Nephron (organoid): ENCODE data around the gene IFNK.

Experiments used
- H3K27ac Mint-ChIP-seq, 3 experiments: 2 replicates each; pipeline ENCODE4 v1.8.0; 2020; ENCODE audit warnings: mixed read lengths in 3 of 3, mild to moderate bottlenecking in 2 of 3, moderate library complexity in 1 of 3
- H3K27me3 Mint-ChIP-seq: 2 replicates; pipeline ENCODE4 v1.8.0; 2021; ENCODE audit warnings: low read depth, mild to moderate bottlenecking, moderate library complexity, mixed read lengths
- H3K36me3 Mint-ChIP-seq: 2 replicates; pipeline ENCODE4 v1.8.0; 2020; ENCODE audit warnings: low read depth, mixed read lengths
- H3K4me1 Mint-ChIP-seq: 2 replicates; pipeline ENCODE4 v1.8.0; 2020; ENCODE audit warnings: mixed read lengths
- H3K4me3 Mint-ChIP-seq, 3 experiments: 2 replicates each; pipeline ENCODE4 v1.8.0; 2020; ENCODE audit warnings: mild to moderate bottlenecking in 3 of 3, mixed read lengths in 3 of 3, moderate library complexity in 2 of 3
- H3K9me3 Mint-ChIP-seq: 2 replicates; pipeline ENCODE4 v1.8.0; 2020; ENCODE audit warnings: mixed read lengths
- TF ChIP-seq, protein P1 (sequence below), 3 experiments: fragments of 200-600 bp; sonication (generic); IDR thresholded peaks; one replicate each; pipeline ENCODE4 v1.5.0; 2021; ENCODE audit warnings: antibody characterized with exemption in 3 of 3; ENCODE audit not compliant: unreplicated experiment in 3 of 3

Gene IFNK

DNA sequence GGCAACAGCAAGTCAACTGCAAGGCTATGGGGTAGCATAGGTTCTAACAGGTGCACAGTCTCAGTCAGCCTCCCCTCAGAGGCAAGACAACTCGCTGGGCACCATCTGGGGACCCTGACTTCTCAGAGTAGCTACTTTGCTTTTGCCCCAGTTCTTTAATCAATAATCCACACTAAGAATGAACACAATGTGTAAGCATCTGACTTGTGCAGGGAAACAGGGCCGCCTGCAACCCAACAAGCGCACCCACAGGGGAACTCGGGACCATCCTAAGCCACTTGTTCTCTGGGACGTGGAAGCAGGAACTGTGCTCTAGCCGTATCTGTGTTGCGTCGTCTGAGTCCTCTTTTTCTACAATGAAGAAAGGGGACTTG is 3.6 kb downstream of the IFNK start:
- TF ChIP-seq, protein P1, sequence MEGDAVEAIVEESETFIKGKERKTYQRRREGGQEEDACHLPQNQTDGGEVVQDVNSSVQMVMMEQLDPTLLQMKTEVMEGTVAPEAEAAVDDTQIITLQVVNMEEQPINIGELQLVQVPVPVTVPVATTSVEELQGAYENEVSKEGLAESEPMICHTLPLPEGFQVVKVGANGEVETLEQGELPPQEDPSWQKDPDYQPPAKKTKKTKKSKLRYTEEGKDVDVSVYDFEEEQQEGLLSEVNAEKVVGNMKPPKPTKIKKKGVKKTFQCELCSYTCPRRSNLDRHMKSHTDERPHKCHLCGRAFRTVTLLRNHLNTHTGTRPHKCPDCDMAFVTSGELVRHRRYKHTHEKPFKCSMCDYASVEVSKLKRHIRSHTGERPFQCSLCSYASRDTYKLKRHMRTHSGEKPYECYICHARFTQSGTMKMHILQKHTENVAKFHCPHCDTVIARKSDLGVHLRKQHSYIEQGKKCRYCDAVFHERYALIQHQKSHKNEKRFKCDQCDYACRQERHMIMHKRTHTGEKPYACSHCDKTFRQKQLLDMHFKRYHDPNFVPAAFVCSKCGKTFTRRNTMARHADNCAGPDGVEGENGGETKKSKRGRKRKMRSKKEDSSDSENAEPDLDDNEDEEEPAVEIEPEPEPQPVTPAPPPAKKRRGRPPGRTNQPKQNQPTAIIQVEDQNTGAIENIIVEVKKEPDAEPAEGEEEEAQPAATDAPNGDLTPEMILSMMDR (IDR thresholded peaks at IDR 0.05; ENCODE audit: unreplicated experiment in 3 of 3): no peak
- peaks cover 6% of the 10 kb centered on the region for H3K27me3 Mint-ChIP-seq
- peaks cover 18% of the 10 kb centered on the region for H3K36me3 Mint-ChIP-seq
- no peaks in the 10 kb centered on the region for H3K9me3 Mint-ChIP-seq
- H3K4me3 Mint-ChIP-seq: peak overlapping the region; percentile 94 to 98 (median 97)
- H3K27ac Mint-ChIP-seq: peak overlapping the region; percentile 93 to 97 (median 95)
- peaks cover 32% of the 10 kb centered on the region for H3K4me1 Mint-ChIP-seq

DNA sequence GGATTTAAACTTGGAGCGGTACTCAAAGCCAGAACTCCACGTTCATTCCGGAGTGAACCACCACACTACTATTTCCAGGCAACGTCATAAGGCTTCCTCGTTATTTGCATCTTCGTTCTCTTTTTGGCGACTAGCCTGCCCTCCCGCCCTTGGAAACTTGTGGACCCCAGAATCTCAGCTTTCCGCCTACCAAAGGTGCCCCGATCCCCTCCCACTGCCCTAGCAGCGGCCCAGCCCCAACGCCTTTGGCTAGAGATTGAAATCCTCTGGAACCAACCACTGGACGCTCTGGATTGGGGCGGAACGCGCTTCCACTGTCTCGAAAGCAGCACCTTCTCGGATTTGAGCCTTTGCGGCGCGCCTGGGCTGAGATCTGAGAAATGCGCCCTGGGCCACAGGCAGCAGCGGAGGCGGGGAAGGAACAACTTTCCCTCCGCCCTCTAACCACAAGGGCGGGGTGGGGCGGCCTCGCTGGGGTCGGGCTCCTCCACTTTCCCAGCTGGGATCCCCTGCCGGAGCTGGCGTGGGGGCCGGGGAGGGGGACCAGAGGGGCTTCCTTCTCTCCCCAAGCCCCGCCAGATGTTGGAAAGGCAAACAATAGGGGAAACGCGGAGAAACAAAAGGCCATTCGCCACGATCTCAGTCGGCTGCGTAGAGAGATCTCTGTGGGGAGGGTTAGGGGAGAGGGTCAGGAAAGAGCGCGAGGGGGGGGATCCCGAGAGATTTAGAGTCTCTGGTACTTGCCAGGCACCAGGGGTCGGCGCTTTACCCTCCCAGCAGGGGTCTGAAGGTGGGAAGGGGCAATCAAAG is 4.2 kb downstream of the IFNK start:
- peaks cover 36% of the 10 kb centered on the region for H3K4me1 Mint-ChIP-seq
- H3K27me3 Mint-ChIP-seq: peaks cover 6% of the 10 kb centered on the region
- no peaks in the 10 kb centered on the region for H3K9me3 Mint-ChIP-seq
- peaks cover 15% of the 10 kb centered on the region for H3K36me3 Mint-ChIP-seq
- peak overlapping the region; percentile 93 to 97 (median 95) for H3K27ac Mint-ChIP-seq
- peak overlapping the region; percentile 94 to 98 (median 97) for H3K4me3 Mint-ChIP-seq
- TF ChIP-seq, protein P1 (IDR thresholded peaks at IDR 0.05; ENCODE audit: unreplicated experiment in 3 of 3): no peak

DNA sequence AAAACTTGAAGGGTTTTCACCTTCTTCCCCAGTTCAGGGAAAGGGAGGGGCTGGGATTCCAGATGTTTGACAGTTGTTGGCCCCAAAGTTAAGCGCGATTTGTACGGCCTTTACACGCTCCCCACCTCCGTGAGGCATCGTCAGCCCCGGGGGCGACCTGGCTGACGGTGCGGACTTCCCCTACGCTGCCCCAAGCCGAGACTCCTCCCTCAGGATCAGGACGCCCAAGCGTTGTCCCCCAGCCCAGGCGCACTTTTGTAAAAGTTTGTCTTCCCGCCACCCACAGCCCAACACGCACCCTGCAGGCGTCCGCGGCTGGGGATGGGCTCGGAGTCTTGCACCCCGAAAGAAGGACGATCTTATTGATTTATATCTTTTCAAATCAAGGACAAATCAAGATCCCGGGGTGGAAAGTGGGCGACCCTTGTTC is 4.8 kb downstream of the IFNK start:
- H3K27me3 Mint-ChIP-seq: peaks cover 6% of the 10 kb centered on the region
- H3K27ac Mint-ChIP-seq: peak overlapping the region; percentile 93 to 97 (median 95)

DNA sequence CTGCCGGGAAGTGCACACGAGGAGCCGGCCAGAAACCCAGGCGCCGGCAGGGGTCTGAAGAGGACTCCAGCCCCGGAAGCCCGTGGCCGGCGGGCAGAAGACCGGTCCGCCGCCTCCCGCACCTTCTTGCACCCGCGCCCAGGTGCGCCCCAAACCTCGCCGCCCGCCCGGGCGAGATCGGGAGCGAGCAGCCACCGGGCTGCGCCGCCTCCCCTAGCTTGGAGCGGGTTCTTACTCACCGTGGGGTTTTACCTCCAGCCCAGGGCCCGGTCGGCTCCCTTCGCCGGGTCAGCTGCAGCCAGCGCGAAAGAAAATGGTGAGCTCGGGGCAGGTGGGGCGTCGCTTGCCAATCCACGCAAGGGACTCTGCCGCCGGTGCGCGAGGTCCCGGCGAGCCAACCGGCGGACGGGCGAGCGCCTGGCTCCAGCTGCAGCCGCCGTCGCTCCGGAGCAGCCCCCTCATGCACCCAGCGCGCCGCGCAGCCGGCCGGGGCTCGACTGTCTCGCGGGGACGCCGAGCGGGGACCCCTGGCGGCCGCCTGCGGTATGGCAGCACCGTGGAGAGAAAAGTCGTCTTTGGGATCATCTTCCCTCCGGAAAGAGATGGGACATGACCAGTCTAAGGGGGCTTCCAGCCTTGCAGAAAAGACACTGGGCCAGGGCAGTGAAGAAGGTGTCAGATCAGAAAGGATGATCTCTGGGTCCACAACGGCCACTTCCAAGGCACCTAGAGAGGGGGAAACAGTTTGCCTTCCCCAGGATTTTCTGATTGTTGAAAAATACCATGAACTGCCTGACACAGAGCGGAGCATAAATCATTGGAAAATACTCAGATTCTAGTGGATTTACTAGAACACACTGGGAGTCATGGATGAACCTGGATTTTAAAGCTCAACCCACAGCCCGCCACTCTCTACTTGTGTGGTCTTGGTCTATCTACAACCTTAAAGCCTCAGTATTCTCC is 5.5 kb downstream of the IFNK start, which contains the start of gene MOB3B:
TSS of gene MOB3B (minus strand) at position 499 of the 963 bp plus-strand sequence. CDS start 74,264 bp downstream, outside the sequence.
- H3K36me3 Mint-ChIP-seq: peaks cover 10% of the 10 kb centered on the region
- TF ChIP-seq, protein P1 (IDR thresholded peaks at IDR 0.05; ENCODE audit: unreplicated experiment in 3 of 3): peak; percentile 95 to 99 (median 98)
- peak within 1 kb of the TSS; percentile 93 to 97 (median 95) for H3K27ac Mint-ChIP-seq
- no peaks in the 10 kb centered on the region for H3K9me3 Mint-ChIP-seq
- H3K4me1 Mint-ChIP-seq: peaks cover 49% of the 10 kb centered on the region
- peaks cover 6% of the 10 kb centered on the region for H3K27me3 Mint-ChIP-seq
- peak within 1 kb of the TSS; percentile 94 to 98 (median 97) for H3K4me3 Mint-ChIP-seq

More for the DNA sequence above, 4.8 kb downstream of the IFNK start:
- TF ChIP-seq, protein P1 (IDR thresholded peaks at IDR 0.05; ENCODE audit: unreplicated experiment in 3 of 3): no peak
- H3K4me3 Mint-ChIP-seq: peak overlapping the region; percentile 94 to 98 (median 97)
- peaks cover 42% of the 10 kb centered on the region for H3K4me1 Mint-ChIP-seq
- H3K9me3 Mint-ChIP-seq: no peaks in the 10 kb centered on the region
- H3K36me3 Mint-ChIP-seq: peaks cover 14% of the 10 kb centered on the region

DNA sequence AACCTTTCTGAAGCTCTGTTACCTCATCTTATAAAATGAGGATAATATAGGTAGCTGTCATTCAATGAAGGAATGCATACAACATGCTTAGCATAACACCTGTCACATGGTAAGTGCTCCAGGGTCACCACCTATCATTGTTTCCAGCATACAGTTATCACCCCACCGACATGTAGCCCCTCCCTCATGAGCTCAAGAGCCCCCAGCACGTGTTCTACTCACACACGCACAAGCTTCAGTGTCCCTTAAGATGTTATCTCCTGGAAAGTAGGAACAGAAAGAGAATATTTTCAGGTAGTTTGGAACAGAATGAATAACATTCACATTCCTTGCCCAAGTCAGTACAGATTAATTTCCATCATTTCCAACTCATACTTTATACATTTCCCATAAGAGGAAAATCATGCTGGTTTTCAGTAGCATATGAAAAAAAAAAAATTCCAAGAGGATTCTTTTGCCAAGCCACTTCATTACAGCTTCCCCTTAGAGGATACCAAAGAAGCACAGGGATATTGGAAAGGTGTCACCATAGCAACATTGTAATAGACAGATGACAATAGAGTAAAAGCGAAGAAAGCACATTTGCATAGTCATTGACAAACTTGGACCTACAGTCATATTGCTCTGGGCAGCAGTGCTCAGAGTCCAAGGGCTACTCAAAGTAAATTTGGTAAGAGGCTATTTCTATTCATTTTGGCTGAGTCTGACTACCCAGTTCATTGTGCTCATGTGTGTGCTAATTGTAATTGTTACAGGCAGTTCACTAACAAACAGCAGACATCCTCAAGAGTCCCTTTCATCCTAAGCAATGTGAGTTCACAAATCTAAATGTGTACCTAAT is 7.0 kb downstream of the IFNK start:
- Mint-ChIP-seq H3K27me3 (peaks cover 6% of the 10 kb centered on the region), H3K9me3 (no peaks in the 10 kb centered on the region), H3K4me1 (peaks cover 51% of the 10 kb centered on the region), H3K27ac (peak overlapping the region in 1 of 3 experiments; percentile 18), H3K4me3 (peak overlapping the region; percentile 42 to 98 (median 97)), H3K36me3 (no peaks in the 10 kb centered on the region)
- TF ChIP-seq, protein P1 (IDR thresholded peaks at IDR 0.05; ENCODE audit: unreplicated experiment in 3 of 3): no peak
